Measurements from ENCODE around the gene TMEM72. TPM values are rescaled to one million over a fixed set of nuclear protein-coding genes. Genes with fewer than 3 reads are reported as not detected.
A peak's percentile ranks its signal among the peaks of the same experiment; 100 is the strongest.

The TMEM72 gene
- total and polyA plus RNA-seq, 4 donors = 0.02 to 0.33 TPM; not detected in 2

GRCh38 chr10:44983066-44983894 is 72.1 kb downstream of the TMEM72 start:
- Histone ChIP-seq H3K4me1 (ENCODE audit: control insufficient read depth in 4 of 4, insufficient read depth in 4 of 4, low read length in 3 of 4) (peaks cover 27 to 39% (median 33%) of the 10 kb centered on the region in 4 donors), H3K4me3 (ENCODE audit: low read depth in 1 of 3, low read length in 3 of 3) (no peak overlapping the region), H3K9me3 (ENCODE audit: control insufficient read depth in 4 of 4, low read length in 3 of 4) (no peaks in the 10 kb centered on the region), H3K27ac (ENCODE audit: low read depth in 1 of 2, low read length in 2 of 2) (no peak overlapping the region), H3K9ac (ENCODE audit: low read depth in 1 of 2, low read length in 2 of 2) (no peak overlapping the region), H3K36me3 (ENCODE audit: control insufficient read depth in 4 of 4, insufficient read depth in 3 of 4, low read depth in 1 of 4, low read length in 3 of 4) (no peaks in the 10 kb centered on the region), H3K27me3 (ENCODE audit: control insufficient read depth in 4 of 4, insufficient read depth in 4 of 4, low read length in 3 of 4) (no peaks in the 10 kb centered on the region)
- WGBS = 96% methylated on average over 13 of the region's 13 CpGs
- no peak for TF ChIP-seq FOXA2 (IDR thresholded peaks at IDR 0.05)
- TF ChIP-seq YY1 (IDR thresholded peaks at IDR 0.05) = no peak
- no peak for TF ChIP-seq CTCF (IDR thresholded peaks at IDR 0.05; ENCODE audit: low read depth, low read length, missing input control)
- TF ChIP-seq FOXA1 (IDR thresholded peaks at IDR 0.05) = no peak
- no peak for TF ChIP-seq ATF3 (IDR thresholded peaks at IDR 0.05)
- no peak for TF ChIP-seq MAX (IDR thresholded peaks at IDR 0.05)
- TF ChIP-seq ZBTB33 (IDR thresholded peaks at IDR 0.05) = no peak
- DNase-seq (ENCODE audit: low spot score) = no peak

GRCh38 chr10:44983895-44984278 is 72.8 kb downstream of the TMEM72 start:
- peaks cover 27 to 38% (median 32%) of the 10 kb centered on the region in 4 donors for H3K4me1 ChIP-seq (ENCODE audit: control insufficient read depth in 4 of 4, insufficient read depth in 4 of 4, low read length in 3 of 4)
- H3K4me3 ChIP-seq (ENCODE audit: low read depth in 1 of 3, low read length in 3 of 3) = no peak overlapping the region
- no peaks in the 10 kb centered on the region for H3K27me3 ChIP-seq (ENCODE audit: control insufficient read depth in 4 of 4, insufficient read depth in 4 of 4, low read length in 3 of 4)
- H3K27ac ChIP-seq (ENCODE audit: low read depth in 1 of 2, low read length in 2 of 2) = peak overlapping the region in 1 of 2 donors; percentile 23
- 97% methylated on average over 10 of the region's 10 CpGs for WGBS
- no peak overlapping the region for H3K9ac ChIP-seq (ENCODE audit: low read depth in 1 of 2, low read length in 2 of 2)
- TF ChIP-seq EGR1 (IDR thresholded peaks at IDR 0.05; ENCODE audit: low read depth in 2 of 2) (no peak), ZBTB33 (IDR thresholded peaks at IDR 0.05) (no peak), NR2F2 (IDR thresholded peaks at IDR 0.05) (no peak), RXRA (IDR thresholded peaks at IDR 0.05) (no peak), TAF1 (conservative IDR thresholded peaks at IDR 0.05) (no peak), YY1 (IDR thresholded peaks at IDR 0.05) (no peak), SP1 (IDR thresholded peaks at IDR 0.05) (no peak), GABPA (IDR thresholded peaks at IDR 0.05 in 1 of 2, conservative IDR thresholded peaks at IDR 0.05 in 1 of 2) (no peak), JUND (IDR thresholded peaks at IDR 0.05) (no peak)
- DNase-seq (ENCODE audit: low spot score) = no peak
- no peaks in the 10 kb centered on the region for H3K9me3 ChIP-seq (ENCODE audit: control insufficient read depth in 4 of 4, low read length in 3 of 4)
- no peaks in the 10 kb centered on the region for H3K36me3 ChIP-seq (ENCODE audit: control insufficient read depth in 4 of 4, insufficient read depth in 3 of 4, low read depth in 1 of 4, low read length in 3 of 4)
